Stimulated activated effector memory CD8-positive, alpha-beta T cell treated with anti-CD3 and anti-CD28 coated beads, Interleukin-12 subunit alpha, Interleukin-12 subunit beta, amount 100 ng/mL, for 72 hours (primary cell): ENCODE data around the gene ARAP3.
A peak's percentile ranks its signal among the peaks of the same experiment; 100 is the strongest.

Experiments used
- ATAC-seq: fragments of 150-1000 bp; cut with Tn5 transposase; 2 replicates; pipeline ENCODE4 v1.10.0; 2021
- DNase-seq, 2 donors: peaks; one replicate each; pipeline ENCODE4 v3.0.0; 2021 to 2022; ENCODE audit warnings: low spot score in 2 of 2
- H3K27ac Mint-ChIP-seq: one replicate; pipeline ENCODE4 v1.8.0; 2022; ENCODE audit warnings: mild to moderate bottlenecking, mixed read lengths
- H3K36me3 Mint-ChIP-seq: one replicate; pipeline ENCODE4 v1.8.0; 2022; ENCODE audit warnings: mild to moderate bottlenecking, mixed read lengths
- H3K4me1 Mint-ChIP-seq: one replicate; pipeline ENCODE4 v1.8.0; 2022; ENCODE audit warnings: mixed read lengths
- H3K4me3 Mint-ChIP-seq: one replicate; pipeline ENCODE4 v1.8.0; 2022; ENCODE audit warnings: mild to moderate bottlenecking, mixed read lengths
- H3K9me3 Mint-ChIP-seq: one replicate; pipeline ENCODE4 v1.8.0; 2022; ENCODE audit warnings: mixed read lengths

Gene ARAP3

GRCh38 chr5:141707510-141707909 lies 25.5 kb upstream of the ARAP3 start:
- DNase-seq (no peak), ATAC-seq (no peak)
- H3K27ac Mint-ChIP-seq, result no peak overlapping the region
- peaks cover 4% of the 10 kb centered on the region for H3K36me3 Mint-ChIP-seq
- H3K4me1 Mint-ChIP-seq, result peaks cover 4% of the 10 kb centered on the region
- no peaks in the 10 kb centered on the region for H3K9me3 Mint-ChIP-seq
- H3K4me3 Mint-ChIP-seq, result no peak overlapping the region

- peaks cover 5% of the 10 kb centered on the region for H3K36me3 Mint-ChIP-seq
- ATAC-seq (no peak), DNase-seq (no peak)
- no peak overlapping the region for H3K4me3 Mint-ChIP-seq
- peaks cover 14% of the 10 kb centered on the region for H3K4me1 Mint-ChIP-seq
- H3K27ac Mint-ChIP-seq, result no peak overlapping the region
- H3K9me3 Mint-ChIP-seq, result no peaks in the 10 kb centered on the region
These were observed 24.1 kb upstream of the ARAP3 start for GRCh38 chr5:141706121-141706520.

GRCh38 chr5:141705469-141705868 lies 23.4 kb upstream of the ARAP3 start:
- H3K4me3 Mint-ChIP-seq, result no peak overlapping the region
- no peak overlapping the region for H3K27ac Mint-ChIP-seq
- H3K36me3 Mint-ChIP-seq, result peaks cover 5% of the 10 kb centered on the region
- ATAC-seq (no peak), DNase-seq (no peak)
- no peaks in the 10 kb centered on the region for H3K9me3 Mint-ChIP-seq
- H3K4me1 Mint-ChIP-seq, result peaks cover 17% of the 10 kb centered on the region

GRCh38 chr5:141704782-141705297 lies 22.8 kb upstream of the ARAP3 start:
- Mint-ChIP-seq H3K27ac (no peak overlapping the region), H3K36me3 (peaks cover 5% of the 10 kb centered on the region), H3K9me3 (no peaks in the 10 kb centered on the region), H3K4me1 (peaks cover 17% of the 10 kb centered on the region), H3K4me3 (no peak overlapping the region)
- no peak for DNase-seq
- no peak for ATAC-seq

- no peaks in the 10 kb centered on the region for H3K9me3 Mint-ChIP-seq
- peaks cover 17% of the 10 kb centered on the region for H3K4me1 Mint-ChIP-seq
- DNase-seq, result no peak
- peaks cover 10% of the 10 kb centered on the region for H3K36me3 Mint-ChIP-seq
- ATAC-seq, result no peak
- H3K27ac Mint-ChIP-seq, result peak overlapping the region; percentile 75
- H3K4me3 Mint-ChIP-seq, result peak overlapping the region; percentile 81
These were observed 21.1 kb upstream of the ARAP3 start for GRCh38 chr5:141703133-141703561.

GRCh38 chr5:141701360-141702119 lies 19.5 kb upstream of the ARAP3 start:
- no peaks in the 10 kb centered on the region for H3K9me3 Mint-ChIP-seq
- H3K27ac Mint-ChIP-seq, result peak overlapping the region; percentile 75
- no peak for DNase-seq
- H3K36me3 Mint-ChIP-seq, result peaks cover 11% of the 10 kb centered on the region
- peak overlapping the region; percentile 81 for H3K4me3 Mint-ChIP-seq
- peaks cover 17% of the 10 kb centered on the region for H3K4me1 Mint-ChIP-seq
- ATAC-seq, result peak; percentile 55

- DNase-seq, result no peak
- Mint-ChIP-seq H3K27ac (no peak overlapping the region), H3K9me3 (no peaks in the 10 kb centered on the region), H3K4me3 (no peak overlapping the region), H3K4me1 (peaks cover 35% of the 10 kb centered on the region), H3K36me3 (peaks cover 18% of the 10 kb centered on the region)
- ATAC-seq, result no peak
These were observed 15.6 kb upstream of the ARAP3 start for GRCh38 chr5:141697586-141697985.

- no peak overlapping the region for H3K4me3 Mint-ChIP-seq
- peaks cover 21% of the 10 kb centered on the region for H3K36me3 Mint-ChIP-seq
- H3K9me3 Mint-ChIP-seq, result no peaks in the 10 kb centered on the region
- peak overlapping the region; percentile 58 for H3K27ac Mint-ChIP-seq
- ATAC-seq (no peak), DNase-seq (no peak)
- peaks cover 39% of the 10 kb centered on the region for H3K4me1 Mint-ChIP-seq
These were observed 14.4 kb upstream of the ARAP3 start for GRCh38 chr5:141696431-141696830.

GRCh38 chr5:141695627-141696215 lies 13.7 kb upstream of the ARAP3 start:
- no peak for DNase-seq
- peaks cover 33% of the 10 kb centered on the region for H3K4me1 Mint-ChIP-seq
- H3K9me3 Mint-ChIP-seq, result no peaks in the 10 kb centered on the region
- no peak overlapping the region for H3K27ac Mint-ChIP-seq
- ATAC-seq, result no peak
- no peak overlapping the region for H3K4me3 Mint-ChIP-seq
- peaks cover 21% of the 10 kb centered on the region for H3K36me3 Mint-ChIP-seq

- ATAC-seq, result no peak
- no peaks in the 10 kb centered on the region for H3K9me3 Mint-ChIP-seq
- H3K4me1 Mint-ChIP-seq, result peaks cover 33% of the 10 kb centered on the region
- H3K4me3 Mint-ChIP-seq, result no peak overlapping the region
- DNase-seq, result no peak
- H3K36me3 Mint-ChIP-seq, result peaks cover 21% of the 10 kb centered on the region
- no peak overlapping the region for H3K27ac Mint-ChIP-seq
These were observed 12.4 kb upstream of the ARAP3 start for GRCh38 chr5:141694479-141694878.

- Mint-ChIP-seq H3K9me3 (no peaks in the 10 kb centered on the region), H3K27ac (peak overlapping the region; percentile 96), H3K36me3 (peaks cover 16% of the 10 kb centered on the region), H3K4me3 (peak overlapping the region; percentile 85), H3K4me1 (peaks cover 33% of the 10 kb centered on the region)
- peak; percentile 69 to 83 for DNase-seq
- ATAC-seq, result peak; percentile 92
These were observed 11.1 kb upstream of the ARAP3 start for GRCh38 chr5:141692919-141693725.

GRCh38 chr5:141692533-141692888 lies 10.5 kb upstream of the ARAP3 start:
- H3K9me3 Mint-ChIP-seq, result no peaks in the 10 kb centered on the region
- peak overlapping the region; percentile 96 for H3K27ac Mint-ChIP-seq
- DNase-seq (peak in 1 of 2 donors; percentile 57), ATAC-seq (peak; percentile 43)
- H3K36me3 Mint-ChIP-seq, result peaks cover 15% of the 10 kb centered on the region
- H3K4me3 Mint-ChIP-seq, result peak overlapping the region; percentile 85
- peaks cover 33% of the 10 kb centered on the region for H3K4me1 Mint-ChIP-seq

GRCh38 chr5:141691867-141692532 lies 10.0 kb upstream of the ARAP3 start:
- Mint-ChIP-seq H3K27ac (peak overlapping the region; percentile 96), H3K4me3 (peak overlapping the region; percentile 85), H3K9me3 (no peaks in the 10 kb centered on the region), H3K4me1 (peaks cover 33% of the 10 kb centered on the region), H3K36me3 (peaks cover 15% of the 10 kb centered on the region)
- DNase-seq, result peak; percentile 97
- peak; percentile 67 for ATAC-seq

GRCh38 chr5:141691286-141691866 lies 9.3 kb upstream of the ARAP3 start:
- H3K36me3 Mint-ChIP-seq, result peaks cover 15% of the 10 kb centered on the region
- H3K27ac Mint-ChIP-seq, result no peak overlapping the region
- ATAC-seq, result no peak

More at GRCh38 chr5:141691286-141691866, 9.3 kb upstream of the ARAP3 start:
- no peaks in the 10 kb centered on the region for H3K9me3 Mint-ChIP-seq
- peaks cover 33% of the 10 kb centered on the region for H3K4me1 Mint-ChIP-seq
- DNase-seq, result no peak
- peak overlapping the region; percentile 85 for H3K4me3 Mint-ChIP-seq
